ENCODE measurements around the gene ATMIN. TPM values are rescaled to one million over a fixed set of nuclear protein-coding genes. Genes with fewer than 3 reads are reported as not detected.

Gene ATMIN
- total and polyA plus RNA-seq, 2 experiments from 2014 or later: 22.0 to 60.5 TPM

DNA sequence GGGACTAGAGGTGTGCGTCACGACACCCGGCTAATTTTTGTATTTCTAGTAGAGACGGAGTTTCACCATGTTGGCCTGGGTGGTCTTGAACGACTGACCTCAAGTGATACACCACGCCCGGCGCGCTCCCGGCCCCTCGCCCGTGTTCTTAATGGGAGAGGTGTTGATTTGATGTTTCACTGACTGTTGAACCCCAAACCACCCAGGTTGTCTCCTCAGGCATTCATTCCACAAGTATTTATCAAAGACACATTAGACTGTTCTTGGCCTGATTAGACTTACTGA lies 27.2 kb upstream of the ATMIN start:
- peaks cover 22% of the 10 kb centered on the region for H3K4me1 Mint-ChIP-seq
- H3K9me3 Mint-ChIP-seq: no peaks in the 10 kb centered on the region
- H3K27ac Mint-ChIP-seq: peak overlapping the region; percentile 100
- H3K9me2 ChIP-seq (ENCODE audit: insufficient read depth): no peaks in the 10 kb centered on the region
- DNase-seq (ENCODE audit: low spot score) (no peak), ATAC-seq (no peak)
- H3K36me3 Mint-ChIP-seq (ENCODE audit: low read depth): peaks cover 25% of the 10 kb centered on the region
- no peak overlapping the region for H3K27ac ChIP-seq (ENCODE audit: low read depth)
- no peaks in the 10 kb centered on the region for H3K27me3 ChIP-seq (ENCODE audit: insufficient read depth)
- TF ChIP-seq, protein P1, sequence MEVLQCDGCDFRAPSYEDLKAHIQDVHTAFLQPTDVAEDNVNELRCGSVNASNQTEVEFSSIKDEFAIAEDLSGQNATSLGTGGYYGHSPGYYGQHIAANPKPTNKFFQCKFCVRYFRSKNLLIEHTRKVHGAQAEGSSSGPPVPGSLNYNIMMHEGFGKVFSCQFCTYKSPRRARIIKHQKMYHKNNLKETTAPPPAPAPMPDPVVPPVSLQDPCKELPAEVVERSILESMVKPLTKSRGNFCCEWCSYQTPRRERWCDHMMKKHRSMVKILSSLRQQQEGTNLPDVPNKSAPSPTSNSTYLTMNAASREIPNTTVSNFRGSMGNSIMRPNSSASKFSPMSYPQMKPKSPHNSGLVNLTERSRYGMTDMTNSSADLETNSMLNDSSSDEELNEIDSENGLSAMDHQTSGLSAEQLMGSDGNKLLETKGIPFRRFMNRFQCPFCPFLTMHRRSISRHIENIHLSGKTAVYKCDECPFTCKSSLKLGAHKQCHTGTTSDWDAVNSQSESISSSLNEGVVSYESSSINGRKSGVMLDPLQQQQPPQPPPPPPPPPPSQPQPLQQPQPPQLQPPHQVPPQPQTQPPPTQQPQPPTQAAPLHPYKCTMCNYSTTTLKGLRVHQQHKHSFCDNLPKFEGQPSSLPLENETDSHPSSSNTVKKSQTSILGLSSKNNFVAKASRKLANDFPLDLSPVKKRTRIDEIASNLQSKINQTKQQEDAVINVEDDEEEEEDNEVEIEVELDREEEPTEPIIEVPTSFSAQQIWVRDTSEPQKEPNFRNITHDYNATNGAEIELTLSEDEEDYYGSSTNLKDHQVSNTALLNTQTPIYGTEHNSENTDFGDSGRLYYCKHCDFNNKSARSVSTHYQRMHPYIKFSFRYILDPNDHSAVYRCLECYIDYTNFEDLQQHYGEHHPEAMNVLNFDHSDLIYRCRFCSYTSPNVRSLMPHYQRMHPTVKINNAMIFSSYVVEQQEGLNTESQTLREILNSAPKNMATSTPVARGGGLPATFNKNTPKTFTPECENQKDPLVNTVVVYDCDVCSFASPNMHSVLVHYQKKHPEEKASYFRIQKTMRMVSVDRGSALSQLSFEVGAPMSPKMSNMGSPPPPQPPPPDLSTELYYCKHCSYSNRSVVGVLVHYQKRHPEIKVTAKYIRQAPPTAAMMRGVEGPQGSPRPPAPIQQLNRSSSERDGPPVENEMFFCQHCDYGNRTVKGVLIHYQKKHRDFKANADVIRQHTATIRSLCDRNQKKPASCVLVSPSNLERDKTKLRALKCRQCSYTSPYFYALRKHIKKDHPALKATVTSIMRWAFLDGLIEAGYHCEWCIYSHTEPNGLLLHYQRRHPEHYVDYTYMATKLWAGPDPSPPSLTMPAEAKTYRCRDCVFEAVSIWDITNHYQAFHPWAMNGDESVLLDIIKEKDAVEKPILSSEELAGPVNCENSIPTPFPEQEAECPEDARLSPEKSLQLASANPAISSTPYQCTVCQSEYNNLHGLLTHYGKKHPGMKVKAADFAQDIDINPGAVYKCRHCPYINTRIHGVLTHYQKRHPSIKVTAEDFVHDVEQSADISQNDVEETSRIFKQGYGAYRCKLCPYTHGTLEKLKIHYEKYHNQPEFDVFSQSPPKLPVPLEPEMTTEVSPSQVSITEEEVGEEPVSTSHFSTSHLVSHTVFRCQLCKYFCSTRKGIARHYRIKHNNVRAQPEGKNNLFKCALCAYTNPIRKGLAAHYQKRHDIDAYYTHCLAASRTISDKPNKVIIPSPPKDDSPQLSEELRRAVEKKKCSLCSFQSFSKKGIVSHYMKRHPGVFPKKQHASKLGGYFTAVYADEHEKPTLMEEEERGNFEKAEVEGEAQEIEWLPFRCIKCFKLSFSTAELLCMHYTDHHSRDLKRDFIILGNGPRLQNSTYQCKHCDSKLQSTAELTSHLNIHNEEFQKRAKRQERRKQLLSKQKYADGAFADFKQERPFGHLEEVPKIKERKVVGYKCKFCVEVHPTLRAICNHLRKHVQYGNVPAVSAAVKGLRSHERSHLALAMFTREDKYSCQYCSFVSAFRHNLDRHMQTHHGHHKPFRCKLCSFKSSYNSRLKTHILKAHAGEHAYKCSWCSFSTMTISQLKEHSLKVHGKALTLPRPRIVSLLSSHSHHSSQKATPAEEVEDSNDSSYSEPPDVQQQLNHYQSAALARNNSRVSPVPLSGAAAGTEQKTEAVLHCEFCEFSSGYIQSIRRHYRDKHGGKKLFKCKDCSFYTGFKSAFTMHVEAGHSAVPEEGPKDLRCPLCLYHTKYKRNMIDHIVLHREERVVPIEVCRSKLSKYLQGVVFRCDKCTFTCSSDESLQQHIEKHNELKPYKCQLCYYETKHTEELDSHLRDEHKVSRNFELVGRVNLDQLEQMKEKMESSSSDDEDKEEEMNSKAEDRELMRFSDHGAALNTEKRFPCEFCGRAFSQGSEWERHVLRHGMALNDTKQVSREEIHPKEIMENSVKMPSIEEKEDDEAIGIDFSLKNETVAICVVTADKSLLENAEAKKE (CRISPR knock-in tag; IDR thresholded peaks at IDR 0.05): no peak
- TF ChIP-seq, protein P2, sequence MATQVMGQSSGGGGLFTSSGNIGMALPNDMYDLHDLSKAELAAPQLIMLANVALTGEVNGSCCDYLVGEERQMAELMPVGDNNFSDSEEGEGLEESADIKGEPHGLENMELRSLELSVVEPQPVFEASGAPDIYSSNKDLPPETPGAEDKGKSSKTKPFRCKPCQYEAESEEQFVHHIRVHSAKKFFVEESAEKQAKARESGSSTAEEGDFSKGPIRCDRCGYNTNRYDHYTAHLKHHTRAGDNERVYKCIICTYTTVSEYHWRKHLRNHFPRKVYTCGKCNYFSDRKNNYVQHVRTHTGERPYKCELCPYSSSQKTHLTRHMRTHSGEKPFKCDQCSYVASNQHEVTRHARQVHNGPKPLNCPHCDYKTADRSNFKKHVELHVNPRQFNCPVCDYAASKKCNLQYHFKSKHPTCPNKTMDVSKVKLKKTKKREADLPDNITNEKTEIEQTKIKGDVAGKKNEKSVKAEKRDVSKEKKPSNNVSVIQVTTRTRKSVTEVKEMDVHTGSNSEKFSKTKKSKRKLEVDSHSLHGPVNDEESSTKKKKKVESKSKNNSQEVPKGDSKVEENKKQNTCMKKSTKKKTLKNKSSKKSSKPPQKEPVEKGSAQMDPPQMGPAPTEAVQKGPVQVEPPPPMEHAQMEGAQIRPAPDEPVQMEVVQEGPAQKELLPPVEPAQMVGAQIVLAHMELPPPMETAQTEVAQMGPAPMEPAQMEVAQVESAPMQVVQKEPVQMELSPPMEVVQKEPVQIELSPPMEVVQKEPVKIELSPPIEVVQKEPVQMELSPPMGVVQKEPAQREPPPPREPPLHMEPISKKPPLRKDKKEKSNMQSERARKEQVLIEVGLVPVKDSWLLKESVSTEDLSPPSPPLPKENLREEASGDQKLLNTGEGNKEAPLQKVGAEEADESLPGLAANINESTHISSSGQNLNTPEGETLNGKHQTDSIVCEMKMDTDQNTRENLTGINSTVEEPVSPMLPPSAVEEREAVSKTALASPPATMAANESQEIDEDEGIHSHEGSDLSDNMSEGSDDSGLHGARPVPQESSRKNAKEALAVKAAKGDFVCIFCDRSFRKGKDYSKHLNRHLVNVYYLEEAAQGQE (IDR thresholded peaks at IDR 0.05; ENCODE audit: unreplicated experiment): no peak
- TF ChIP-seq STAT1 (IDR thresholded peaks at IDR 0.05; ENCODE audit: unreplicated experiment): no peak
- TF ChIP-seq ZNF331 (CRISPR knock-in tag; IDR thresholded peaks at IDR 0.05; ENCODE audit: low read depth): no peak
- TF ChIP-seq, protein P3, sequence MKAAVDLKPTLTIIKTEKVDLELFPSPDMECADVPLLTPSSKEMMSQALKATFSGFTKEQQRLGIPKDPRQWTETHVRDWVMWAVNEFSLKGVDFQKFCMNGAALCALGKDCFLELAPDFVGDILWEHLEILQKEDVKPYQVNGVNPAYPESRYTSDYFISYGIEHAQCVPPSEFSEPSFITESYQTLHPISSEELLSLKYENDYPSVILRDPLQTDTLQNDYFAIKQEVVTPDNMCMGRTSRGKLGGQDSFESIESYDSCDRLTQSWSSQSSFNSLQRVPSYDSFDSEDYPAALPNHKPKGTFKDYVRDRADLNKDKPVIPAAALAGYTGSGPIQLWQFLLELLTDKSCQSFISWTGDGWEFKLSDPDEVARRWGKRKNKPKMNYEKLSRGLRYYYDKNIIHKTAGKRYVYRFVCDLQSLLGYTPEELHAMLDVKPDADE (IDR thresholded peaks at IDR 0.05): no peak
- TF ChIP-seq EZH2phosphoT487 (IDR thresholded peaks at IDR 0.05; ENCODE audit: unreplicated experiment): no peak
- TF ChIP-seq JUNB (IDR thresholded peaks at IDR 0.05; ENCODE audit: unreplicated experiment): no peak
- TF ChIP-seq POLR2AphosphoS5 (IDR thresholded peaks at IDR 0.05; ENCODE audit: low read depth): no peak
- no peak for TF ChIP-seq EZH2 (IDR thresholded peaks at IDR 0.05; ENCODE audit: low read depth, unreplicated experiment)
- TF ChIP-seq CREB1 (CRISPR knock-in tag; IDR thresholded peaks at IDR 0.05; ENCODE audit: low read depth): no peak
- TF ChIP-seq, protein P4, sequence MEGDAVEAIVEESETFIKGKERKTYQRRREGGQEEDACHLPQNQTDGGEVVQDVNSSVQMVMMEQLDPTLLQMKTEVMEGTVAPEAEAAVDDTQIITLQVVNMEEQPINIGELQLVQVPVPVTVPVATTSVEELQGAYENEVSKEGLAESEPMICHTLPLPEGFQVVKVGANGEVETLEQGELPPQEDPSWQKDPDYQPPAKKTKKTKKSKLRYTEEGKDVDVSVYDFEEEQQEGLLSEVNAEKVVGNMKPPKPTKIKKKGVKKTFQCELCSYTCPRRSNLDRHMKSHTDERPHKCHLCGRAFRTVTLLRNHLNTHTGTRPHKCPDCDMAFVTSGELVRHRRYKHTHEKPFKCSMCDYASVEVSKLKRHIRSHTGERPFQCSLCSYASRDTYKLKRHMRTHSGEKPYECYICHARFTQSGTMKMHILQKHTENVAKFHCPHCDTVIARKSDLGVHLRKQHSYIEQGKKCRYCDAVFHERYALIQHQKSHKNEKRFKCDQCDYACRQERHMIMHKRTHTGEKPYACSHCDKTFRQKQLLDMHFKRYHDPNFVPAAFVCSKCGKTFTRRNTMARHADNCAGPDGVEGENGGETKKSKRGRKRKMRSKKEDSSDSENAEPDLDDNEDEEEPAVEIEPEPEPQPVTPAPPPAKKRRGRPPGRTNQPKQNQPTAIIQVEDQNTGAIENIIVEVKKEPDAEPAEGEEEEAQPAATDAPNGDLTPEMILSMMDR (conservative IDR thresholded peaks at IDR 0.05; ENCODE audit: low read depth in 2 of 2): no peak
- TF ChIP-seq NANOG (IDR thresholded peaks at IDR 0.05; ENCODE audit: borderline replicate concordance): no peak
- TF ChIP-seq ZNF114 (CRISPR knock-in tag; IDR thresholded peaks at IDR 0.05): no peak
- peak overlapping the region; percentile 91 for H3K4me3 ChIP-seq
- H3F3A ChIP-seq (replicated peaks; ENCODE audit: low read depth): no peaks in the 10 kb centered on the region
- peaks cover 70% of the 10 kb centered on the region for H3K79me2 ChIP-seq (replicated peaks; ENCODE audit: insufficient read depth)
- H2AFZ ChIP-seq: no peak overlapping the region
- peaks cover 7% of the 10 kb centered on the region for H3K4me1 ChIP-seq (ENCODE audit: insufficient read depth)
- H3K27me3 Mint-ChIP-seq (ENCODE audit: insufficient read depth, low read depth, poor library complexity): peaks cover 7% of the 10 kb centered on the region
- peak overlapping the region; percentile 98 for H3K4me3 Mint-ChIP-seq
- H3K4me2 ChIP-seq: peak overlapping the region; percentile 89
- H3K36me3 ChIP-seq (ENCODE audit: insufficient read depth): peaks cover 11% of the 10 kb centered on the region
- H4K20me1 ChIP-seq (replicated peaks; ENCODE audit: insufficient read depth): peaks cover 17% of the 10 kb centered on the region
